DMS 273 (cell line): Measurements from ENCODE around the gene ZNF678.
"Not testable (repeated sequence)": the region's sequence is repeated elsewhere in the genome, so short reads cannot be mapped to it uniquely, and the experiment has no call there.

Source experiments
- DNase-seq: peaks from one replicate; lab custom pipeline; 2025; ENCODE audit not compliant: unreplicated experiment; lab: John Stamatoyannopoulos, UW

Gene ZNF678

GRCh38 chr1:227596222-227596621 lies 32.9 kb downstream of the ZNF678 start:
- not testable (repeated sequence) for DNase-seq

- DNase-seq, result no peak
These were observed 40.0 kb downstream of the ZNF678 start for GRCh38 chr1:227603327-227603726.

- no peak for DNase-seq
These were observed 41.1 kb downstream of the ZNF678 start for GRCh38 chr1:227604446-227604845.

GRCh38 chr1:227606271-227606670 lies 42.9 kb downstream of the ZNF678 start:
- not testable (repeated sequence) for DNase-seq

- no peak for DNase-seq
These were observed 44.1 kb downstream of the ZNF678 start for GRCh38 chr1:227607336-227607898.

GRCh38 chr1:227612658-227613057 lies 49.3 kb downstream of the ZNF678 start:
- no peak for DNase-seq

GRCh38 chr1:227613526-227613925 lies 50.2 kb downstream of the ZNF678 start:
- DNase-seq, result no peak

- DNase-seq, result no peak
These were observed 57.9 kb downstream of the ZNF678 start for GRCh38 chr1:227621211-227621610.

- no peak for DNase-seq
These were observed 59.6 kb downstream of the ZNF678 start for GRCh38 chr1:227622739-227623475.

- DNase-seq, result no peak
These were observed 69.0 kb downstream of the ZNF678 start for GRCh38 chr1:227632325-227632724.

GRCh38 chr1:227635596-227635995 lies 72.2 kb downstream of the ZNF678 start:
- DNase-seq, result no peak

- DNase-seq, result peak; percentile 13
These were observed 91.1 kb downstream of the ZNF678 start for GRCh38 chr1:227654431-227654830.

GRCh38 chr1:227654858-227655752 lies 91.7 kb downstream of the ZNF678 start:
- no peak for DNase-seq

GRCh38 chr1:227661495-227661894 lies 98.1 kb downstream of the ZNF678 start:
- peak; percentile 6 for DNase-seq

- DNase-seq, result no peak
These were observed 99.6 kb downstream of the ZNF678 start for GRCh38 chr1:227662933-227663332.

- no peak for DNase-seq
These were observed 102.9 kb downstream of the ZNF678 start for GRCh38 chr1:227666286-227666685.

- DNase-seq, result no peak
These were observed 110.1 kb downstream of the ZNF678 start for GRCh38 chr1:227673441-227673840.

- no peak for DNase-seq
These were observed 122.5 kb downstream of the ZNF678 start for GRCh38 chr1:227685807-227686206.

GRCh38 chr1:227697321-227697864 lies 134.0 kb downstream of the ZNF678 start:
- no peak for DNase-seq

- DNase-seq, result not testable (repeated sequence)
These were observed 138.3 kb downstream of the ZNF678 start for GRCh38 chr1:227701631-227702030.

GRCh38 chr1:227707846-227708245 lies 144.5 kb downstream of the ZNF678 start:
- no peak for DNase-seq
